ENCODE results near the gene GKN1.
"Not testable (repeated sequence)": the region's sequence is repeated elsewhere in the genome, so short reads cannot be mapped to it uniquely, and the experiment has no call there.

The GKN1 gene, protein sequence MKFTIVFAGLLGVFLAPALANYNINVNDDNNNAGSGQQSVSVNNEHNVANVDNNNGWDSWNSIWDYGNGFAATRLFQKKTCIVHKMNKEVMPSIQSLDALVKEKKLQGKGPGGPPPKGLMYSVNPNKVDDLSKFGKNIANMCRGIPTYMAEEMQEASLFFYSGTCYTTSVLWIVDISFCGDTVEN

DNA sequence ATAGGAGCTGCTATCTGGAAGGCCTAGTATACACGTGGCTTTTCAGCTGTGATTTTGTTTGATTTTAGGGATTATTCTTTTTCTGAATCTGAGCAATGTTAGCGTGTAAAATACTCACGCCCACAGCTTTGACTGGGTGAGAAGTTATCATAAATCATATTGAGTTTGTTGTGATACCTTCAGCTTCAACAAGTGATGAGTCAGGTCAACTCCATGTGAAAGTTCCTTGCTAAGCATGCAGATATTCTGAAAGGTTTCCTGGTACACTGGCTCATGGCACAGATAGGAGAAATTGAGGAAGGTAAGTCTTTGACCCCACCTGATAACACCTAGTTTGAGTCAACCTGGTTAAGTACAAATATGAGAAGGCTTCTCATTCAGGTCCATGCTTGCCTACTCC is at the start of gene GKN1:
Gene GKN1, plus strand, starts transcription at position 386 of the 400 bp plus-strand sequence. CDS start 42 bp downstream, outside the sequence.
- DNase-seq, result no peak

DNA sequence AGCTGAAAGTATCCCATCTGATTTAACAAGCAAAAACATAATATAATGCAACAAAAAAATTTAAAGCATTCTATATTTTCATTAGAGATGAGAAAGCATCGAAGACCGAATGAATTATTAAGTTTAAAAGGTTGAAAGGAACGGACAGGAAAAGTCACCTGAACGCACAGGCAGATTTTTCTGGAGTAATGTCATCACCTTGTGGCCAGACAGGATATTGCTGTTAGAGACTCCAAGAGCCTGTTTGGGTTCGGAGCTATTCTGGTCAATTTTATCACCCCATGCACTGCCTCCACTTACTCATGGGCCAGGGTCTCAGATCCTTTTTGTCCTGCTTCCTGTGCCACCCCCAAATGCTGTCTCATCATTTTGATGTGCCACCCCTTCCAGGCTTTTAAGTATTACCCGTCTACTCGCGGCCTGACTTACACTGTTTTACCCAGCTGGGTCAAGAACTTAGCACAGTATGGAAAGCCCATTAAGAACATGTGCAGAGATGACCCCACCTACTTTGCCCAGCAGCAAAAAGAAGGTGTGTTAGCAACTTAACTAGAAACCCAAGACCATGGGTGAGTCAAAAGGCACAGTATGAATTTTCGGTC is 49.0 kb upstream of the GKN1 start:
- DNase-seq, result peak; percentile 29

DNA sequence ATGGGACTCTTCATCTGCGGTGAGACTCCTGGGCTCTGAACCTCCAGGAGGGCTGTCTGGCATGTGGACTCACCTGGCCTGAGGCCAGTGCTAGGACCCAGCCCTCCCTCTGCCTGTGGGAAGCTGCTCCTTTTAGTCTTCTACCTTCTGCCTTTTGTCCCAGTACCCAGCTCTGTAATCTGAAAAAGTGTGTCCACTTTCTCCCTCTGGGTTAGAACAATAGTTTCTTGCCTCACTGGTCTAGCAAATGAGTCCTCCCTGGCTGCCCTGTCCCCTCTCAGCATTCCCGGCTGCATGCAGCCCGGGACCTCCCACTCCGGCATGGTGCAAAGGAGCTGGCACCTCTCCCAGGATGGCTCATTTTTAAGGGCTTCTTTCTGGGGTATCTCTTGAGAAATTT is 47.6 kb upstream of the GKN1 start:
- DNase-seq, result no peak

DNA sequence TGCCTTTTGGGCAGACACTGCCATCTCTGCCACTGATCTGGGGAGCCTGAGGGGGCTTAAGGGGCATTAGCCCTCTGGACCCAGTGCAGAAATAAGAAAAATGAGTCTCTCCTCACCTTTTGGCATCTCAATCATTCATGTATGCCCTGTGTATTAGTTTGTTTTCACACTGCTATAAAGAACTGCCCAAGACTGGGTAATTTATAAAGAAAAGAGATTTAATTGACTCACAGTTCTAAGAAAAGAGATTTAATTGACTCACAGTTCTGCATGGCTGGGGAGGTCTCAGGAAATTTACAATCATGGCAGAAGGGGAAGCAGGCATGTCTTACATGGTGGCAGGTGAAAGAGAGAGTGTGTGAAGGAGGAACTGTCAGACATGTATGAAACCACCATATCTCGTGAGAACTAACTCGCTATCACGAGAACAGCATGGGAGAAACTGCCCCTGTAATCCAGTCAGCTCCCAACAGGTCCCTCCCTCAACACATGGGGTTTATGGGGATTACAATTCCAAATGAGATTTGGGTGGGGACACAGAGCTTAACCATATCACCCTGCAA is 43.2 kb upstream of the GKN1 start:
- DNase-seq, result no peak

DNA sequence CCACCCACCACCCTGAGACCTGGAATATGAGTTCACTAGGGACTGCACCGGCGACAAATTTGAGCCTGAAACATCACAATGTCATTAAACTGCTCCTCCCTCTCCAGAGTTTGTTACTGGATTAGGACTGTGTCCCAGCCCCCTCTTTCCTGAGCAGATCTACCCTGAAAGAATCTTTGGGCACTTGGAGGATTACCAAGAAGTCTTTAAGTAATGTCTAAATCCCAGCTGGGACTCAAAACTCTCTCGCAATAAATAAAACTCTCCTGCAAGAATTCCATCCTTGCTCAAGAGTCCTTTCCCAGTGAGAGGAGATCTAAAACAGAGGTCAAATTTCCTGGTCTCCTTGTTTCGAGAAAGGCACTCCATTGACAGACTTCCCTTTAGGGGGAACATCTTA is 42.6 kb upstream of the GKN1 start:
- no peak for DNase-seq

DNA sequence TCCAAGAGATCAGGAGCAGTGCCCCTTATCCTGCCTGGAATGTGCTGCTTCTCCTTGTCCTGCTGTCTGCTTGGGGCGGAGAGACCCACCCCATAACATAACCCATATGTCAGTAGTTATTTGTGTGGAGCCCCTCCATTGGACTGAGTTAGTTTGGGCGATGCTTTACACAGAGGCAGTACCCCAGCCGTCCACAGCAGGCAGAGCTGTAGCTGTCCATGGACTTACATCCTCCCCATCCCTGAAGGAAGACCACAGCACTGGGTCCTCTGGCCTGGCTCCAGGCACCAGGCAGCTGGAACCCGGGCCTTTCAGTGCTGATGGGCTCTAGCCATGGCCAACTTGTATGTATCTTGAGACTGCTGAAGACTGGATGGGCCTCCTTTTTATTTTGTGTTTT is 42.0 kb upstream of the GKN1 start:
- no peak for DNase-seq

DNA sequence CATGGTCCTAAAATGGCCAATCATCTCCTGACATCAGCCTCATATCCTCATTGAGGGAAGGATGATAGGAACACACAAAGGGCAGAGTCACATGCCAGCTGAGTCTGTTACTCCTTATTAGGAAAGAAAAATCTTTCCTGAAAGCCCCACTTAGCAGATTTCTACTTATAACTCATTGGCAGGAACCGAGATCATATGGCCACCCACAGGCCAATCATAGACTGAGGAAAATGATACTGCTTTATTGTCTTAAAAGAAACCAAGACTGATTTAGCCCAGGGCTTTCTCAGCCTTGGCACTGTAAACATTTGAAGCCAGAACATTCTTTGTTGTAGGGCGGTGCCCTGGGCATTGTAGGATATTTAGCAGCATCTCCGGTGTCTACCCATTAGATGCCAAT is 40.4 kb upstream of the GKN1 start:
- DNase-seq, result no peak

DNA sequence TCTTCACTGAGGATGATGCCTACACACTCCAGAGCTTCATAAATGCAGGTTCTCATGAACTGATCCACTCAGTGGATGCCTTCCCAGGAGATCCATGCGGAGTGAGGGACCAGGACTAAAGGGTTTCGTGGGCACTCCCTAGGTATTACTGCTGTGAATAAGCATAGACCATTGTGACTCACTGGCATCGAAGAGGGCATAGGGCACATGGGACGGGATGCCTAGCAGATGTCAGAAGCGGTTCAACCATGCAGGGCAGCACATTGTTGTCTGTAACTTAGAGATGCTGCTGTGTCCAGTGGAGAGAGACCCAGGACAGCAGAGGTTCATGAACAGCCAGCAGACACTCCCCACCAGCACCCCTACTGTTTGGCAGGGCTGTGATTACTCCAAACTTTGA is 39.0 kb upstream of the GKN1 start:
- no peak for DNase-seq

DNA sequence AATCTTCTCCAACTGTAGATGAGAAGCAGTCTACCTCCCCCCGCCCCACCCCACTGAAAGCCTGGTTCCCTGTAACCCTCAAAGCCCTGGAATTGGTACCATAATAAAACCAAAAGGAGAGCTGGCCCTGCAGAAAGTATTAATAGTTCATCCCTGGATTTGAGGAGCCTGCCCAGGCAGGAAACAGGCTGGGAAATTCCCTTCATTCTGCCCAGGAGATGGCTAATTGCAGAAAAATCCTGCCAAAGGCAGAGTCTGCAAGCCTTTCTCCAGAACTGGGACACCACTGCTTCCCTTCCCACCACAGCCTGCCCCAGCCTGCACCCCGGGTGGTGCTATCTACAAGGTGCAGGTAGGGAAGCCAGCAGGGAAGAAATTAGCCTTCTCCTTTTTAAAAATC is 38.0 kb upstream of the GKN1 start:
- DNase-seq, result no peak

DNA sequence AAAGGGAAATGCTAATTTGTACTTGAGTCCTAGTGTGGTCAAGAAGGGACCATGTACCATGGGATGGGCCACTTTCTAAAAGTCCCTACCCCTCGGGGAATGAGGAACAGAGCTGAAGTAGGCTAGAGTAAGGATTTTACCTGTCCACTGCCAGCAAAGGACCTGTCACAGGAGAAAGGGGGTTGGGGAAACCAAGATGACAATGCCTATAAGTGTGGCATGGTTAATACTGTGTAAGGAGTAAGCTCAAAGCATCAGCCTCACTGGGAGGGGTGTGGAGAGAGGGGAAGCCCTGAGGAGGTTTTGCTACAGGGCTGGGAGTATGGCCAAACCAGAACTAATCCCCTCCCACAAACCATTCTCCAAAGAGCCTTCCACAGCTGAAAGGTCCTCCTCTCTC is 37.5 kb upstream of the GKN1 start:
- DNase-seq, result no peak

DNA sequence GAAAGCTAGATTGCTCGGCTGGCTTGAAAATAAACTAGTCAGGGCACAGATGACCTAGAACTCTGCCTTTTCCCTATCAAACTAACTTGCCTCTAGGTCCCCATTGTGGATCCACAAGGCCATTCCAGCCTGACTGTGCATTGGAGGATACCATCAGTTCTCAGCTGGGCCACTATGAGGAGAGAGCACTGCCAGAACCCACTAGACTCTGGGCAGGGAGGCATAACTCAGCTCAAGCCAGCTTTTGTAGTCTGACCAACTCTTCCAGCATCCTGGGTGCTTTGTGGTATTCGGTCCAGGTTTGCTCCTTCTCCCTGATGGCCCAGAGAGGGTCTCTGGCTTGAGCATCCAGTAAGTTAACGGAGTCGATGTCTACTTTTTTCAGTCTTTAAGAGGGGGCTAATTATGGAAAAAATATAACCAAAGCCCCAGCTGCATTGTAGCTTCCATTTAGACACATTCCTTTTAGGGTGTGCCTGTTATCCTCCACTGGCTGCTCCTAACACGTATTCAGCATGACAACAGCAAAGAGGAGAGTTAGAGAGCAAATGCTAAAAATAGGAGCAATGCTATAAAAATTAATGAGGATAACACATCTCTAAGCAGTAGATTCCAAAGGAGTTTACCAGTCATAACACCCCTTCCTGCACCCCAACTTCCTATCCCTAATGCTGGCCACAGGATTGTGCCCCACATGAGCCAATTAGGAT is 36.9 kb upstream of the GKN1 start:
- DNase-seq, result no peak

DNA sequence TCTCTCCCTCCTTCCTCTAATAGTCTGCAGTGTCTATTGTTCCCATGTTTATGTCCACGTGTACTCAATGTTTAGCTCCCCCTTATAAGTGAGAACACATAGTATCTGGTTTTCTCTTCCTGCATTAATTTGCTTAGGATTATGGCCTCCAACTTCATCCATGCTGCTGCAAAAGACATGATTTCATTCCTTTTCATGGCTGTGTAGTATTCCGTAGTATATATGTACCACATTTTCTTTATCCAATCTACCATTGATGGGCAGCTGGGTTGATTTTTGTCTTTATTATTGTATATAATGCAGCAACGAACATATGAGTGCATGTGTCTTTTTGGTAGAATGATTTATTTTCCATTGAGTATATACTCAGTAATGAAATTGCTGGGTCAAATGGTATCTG is 35.5 kb upstream of the GKN1 start:
- DNase-seq, result no peak

DNA sequence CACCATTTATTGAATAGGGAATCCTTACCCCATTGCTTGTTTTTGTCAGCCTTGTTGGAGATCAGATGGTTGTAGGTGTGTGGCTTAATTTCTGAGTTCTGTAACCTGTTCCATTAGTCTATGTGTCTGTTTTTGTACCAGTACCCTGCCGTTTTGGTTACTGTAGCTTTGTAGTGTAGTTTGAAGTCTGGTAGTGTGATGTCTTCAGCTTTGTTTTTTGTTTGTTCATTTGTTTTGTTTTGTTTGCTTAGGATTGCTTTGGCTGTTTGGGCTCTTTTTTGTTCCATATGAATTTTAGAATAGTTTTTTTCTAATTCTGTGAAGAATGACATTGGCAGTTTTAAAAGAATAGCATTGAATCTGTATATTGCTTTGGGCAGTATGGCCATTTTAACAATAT is 34.5 kb upstream of the GKN1 start:
- no peak for DNase-seq

DNA sequence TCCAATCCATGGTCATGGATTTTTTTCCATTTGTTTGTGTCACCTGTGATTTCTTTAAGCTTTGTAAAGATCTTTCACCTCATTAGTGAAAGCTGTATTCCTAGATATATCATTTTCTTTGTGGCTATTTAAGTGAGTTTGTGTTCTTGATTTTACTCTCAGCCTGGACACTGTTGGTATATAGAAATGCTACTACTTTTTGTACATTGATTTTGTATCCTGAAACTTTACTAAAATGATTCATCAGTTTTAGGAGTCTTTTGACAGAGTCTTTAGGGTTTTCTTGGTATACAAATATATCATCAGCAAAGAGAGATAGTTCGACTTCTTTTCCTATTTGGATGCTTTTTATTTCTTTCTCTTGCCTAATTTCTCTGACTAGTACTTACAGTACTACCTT is 34.1 kb upstream of the GKN1 start:
- no peak for DNase-seq

DNA sequence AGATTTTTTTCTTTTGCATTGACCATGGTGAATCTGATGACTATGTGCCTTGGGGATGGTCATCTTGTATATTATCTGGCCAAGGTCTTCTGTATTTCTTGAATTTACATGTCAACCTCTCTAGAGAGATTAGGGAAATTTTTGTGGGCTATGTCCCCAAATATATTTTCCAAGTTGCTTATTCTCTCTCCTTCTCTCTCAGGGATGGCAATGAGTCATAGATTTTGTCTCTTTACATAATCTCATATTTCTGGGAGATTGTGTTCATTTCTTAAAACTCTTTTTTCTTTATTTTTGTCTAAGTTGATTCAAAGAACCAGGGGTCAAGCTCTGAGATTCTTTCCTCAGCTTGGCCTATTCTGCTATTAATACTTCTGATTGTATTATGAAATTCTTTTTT is 31.6 kb upstream of the GKN1 start:
- no peak for DNase-seq

DNA sequence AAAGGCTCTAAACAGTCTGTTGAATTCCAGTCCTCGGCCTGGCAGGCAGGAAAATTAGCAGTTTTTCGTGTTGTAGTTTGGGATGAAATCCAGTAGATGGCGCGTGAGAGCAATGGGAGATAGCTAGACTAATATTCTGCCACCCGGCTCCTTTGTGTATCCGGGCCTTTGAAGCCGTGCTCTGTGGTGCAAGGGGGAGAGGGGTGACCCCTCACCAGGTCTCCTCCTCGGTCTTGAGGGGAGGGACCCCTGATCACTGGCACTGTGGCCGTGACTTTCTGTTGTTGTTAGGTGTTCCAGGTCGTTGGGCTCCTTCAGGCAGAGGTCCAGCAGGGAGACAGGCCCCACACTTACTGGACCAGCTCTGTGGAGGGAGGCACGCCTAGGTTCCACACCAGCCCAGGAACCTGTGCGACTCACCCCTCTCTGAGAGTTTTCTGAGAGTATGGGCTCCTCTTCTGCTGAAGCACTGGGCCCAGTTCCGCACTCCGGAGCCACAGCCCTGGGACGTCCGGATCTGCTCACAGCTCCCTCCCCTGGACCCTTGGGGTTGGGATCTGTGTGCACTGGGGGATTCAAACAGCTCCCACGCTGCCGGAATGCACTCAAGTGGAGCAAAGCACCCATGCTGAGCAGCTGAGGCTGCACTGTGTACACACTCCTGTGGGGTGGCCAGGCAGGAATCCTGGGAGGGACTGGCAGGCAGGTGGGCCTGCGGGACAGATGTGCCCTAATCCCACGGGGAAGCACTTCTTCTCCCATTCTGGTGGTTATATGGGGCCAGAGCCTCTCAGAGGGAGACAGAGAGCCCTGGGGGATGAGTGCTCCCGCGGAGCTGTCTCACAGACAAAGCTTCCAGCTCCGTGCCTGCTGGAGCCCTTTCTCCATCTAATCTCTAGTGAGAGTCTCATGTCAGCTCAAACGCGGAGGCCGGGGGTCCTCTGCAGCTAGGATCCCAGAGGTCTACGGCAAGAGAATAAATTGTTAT is 30.6 kb upstream of the GKN1 start:
- peak; percentile 72 for DNase-seq

DNA sequence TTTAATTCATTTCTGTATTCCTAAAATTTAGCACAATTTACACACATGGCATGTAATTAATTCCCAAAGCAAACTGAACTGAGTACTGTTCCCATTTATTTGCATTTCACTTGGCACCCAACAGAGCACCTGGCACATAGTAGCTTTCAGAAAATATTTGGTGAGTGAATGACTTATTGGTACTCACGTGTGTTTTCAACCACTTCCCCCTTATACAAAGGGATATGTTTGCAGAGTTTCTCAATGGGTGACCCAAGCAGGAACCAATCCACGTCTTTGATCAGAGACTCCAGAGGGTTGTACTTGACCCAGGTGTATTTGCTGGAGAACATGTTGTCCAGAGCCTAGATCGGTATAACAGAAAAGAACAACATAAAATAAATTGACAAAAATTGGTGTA is 28.3 kb upstream of the GKN1 start:
- peak; percentile 50 for DNase-seq

DNA sequence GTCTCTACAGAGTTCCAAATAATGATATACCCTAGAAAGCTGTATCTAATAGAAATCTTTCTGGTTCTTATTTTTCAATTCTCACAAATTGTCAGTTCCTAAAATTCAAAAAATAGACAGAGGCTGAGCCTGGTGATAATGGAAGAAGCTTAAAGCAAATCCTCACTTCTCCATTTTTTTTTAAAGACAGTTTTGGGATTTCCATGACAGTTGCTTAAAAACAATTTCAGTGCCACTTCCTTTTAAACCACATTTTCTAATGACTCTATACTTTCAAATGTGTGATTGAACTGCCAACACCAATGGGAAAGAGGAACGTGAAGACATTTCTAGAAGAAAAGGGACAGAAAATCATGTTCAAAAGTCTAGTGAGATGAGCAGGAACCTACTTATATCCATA is 25.7 kb upstream of the GKN1 start:
- DNase-seq, result no peak

DNA sequence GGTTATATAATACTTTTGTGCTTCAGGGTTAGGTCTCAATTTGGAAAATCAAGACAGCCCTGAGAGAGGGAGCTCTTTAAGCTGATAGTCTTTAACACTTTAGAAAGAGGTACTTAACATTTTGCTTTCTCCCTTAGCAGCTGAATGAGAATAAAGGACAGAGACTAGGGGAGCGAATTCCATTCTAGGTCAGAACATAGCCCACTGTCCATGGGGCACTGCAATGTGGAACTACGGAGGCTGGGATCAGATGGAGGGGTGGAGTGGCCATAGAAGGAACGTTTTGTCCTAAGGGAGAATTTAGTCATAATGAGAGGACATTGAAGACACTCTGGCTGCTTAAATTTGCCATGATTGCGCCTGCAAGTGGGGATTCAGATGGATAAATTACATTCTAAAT is 22.5 kb upstream of the GKN1 start:
- no peak for DNase-seq

DNA sequence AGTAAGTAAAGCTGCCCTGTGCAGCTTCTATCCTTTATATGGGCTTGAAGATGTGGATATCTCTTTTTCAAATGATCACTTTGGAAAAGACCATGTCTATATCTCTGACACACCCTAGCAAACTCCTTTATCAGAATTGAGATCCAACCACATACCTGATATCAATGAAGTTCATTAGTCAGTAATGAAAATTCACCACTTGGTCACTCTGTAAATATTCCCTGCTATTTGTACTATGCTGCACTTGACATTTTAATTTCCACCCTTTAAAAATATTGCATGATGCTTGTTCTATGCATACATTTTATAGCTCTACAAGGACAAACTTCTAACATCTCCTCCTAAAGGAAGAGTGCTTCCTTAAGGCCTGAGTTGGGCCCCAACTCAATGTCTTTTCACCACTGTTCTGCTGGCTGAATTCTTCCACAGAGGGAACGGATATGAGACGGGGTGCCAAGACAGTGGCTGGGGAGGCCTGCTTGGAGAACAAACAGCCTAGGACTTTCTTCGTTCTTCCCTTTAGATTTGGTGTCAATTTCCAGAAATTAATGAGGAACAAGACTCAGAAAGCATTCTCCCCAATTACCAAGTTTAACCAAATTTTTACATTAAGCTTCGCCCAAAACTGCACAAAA is 21.4 kb upstream of the GKN1 start, which contains the start of gene GKN2:
Gene GKN2, minus strand, starts transcription at position 7 of the 635 bp plus-strand sequence. CDS start 32 bp downstream, outside the sequence.
- DNase-seq, result no peak

DNA sequence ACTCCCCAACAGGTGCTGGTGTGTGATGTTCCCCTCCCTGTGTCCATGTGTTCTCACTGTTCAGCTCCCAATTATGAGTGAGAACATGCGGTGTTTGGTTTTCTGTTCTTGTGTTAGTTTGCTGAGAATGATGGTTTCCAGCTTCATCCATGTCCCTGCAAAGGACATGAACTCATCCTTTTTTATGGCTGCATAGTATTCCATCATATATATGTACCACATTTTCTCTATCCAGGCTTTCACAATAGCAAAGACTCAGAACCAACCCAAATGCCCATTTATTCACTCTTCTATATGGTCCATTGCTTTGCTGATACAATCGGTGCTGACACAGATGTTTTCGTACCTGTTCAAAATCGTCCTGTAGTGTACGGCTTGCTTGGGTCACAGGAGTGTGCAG is 19.0 kb upstream of the GKN1 start:
- not testable (repeated sequence) for DNase-seq

DNA sequence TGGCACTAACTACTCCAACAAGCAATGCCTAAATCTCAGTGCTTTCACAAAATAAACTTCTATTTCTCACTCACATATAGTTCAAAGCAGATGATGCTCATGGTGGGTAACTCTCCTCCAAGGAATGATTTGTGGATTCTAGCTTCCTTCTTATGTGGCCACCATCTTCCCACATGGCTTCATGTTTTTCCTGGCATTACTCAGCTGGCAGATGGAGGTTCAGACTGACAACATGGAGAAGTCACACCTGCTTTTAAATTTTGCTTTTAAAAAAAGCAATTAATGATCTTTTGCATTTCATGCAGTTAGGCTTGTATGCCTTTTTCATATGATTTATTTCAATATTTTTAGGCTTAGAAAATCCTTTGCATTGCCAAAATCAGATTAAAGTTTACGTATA is 15.4 kb upstream of the GKN1 start:
- DNase-seq, result no peak
